HG03378 (cell line): ENCODE data around the gene NDUFA11.

Experiments
- ATAC-seq: cut with Tn5 transposase; IDR thresholded peaks from one replicate; pipeline ENCODE4 v1.9.1; 2021; ENCODE audit warnings: mild to moderate bottlenecking, moderate library complexity; ENCODE audit not compliant: unreplicated experiment

The NDUFA11 gene

GRCh38 chr19:5932609-5933262, 29.1 kb upstream of the NDUFA11 start:
- no peak for ATAC-seq

- ATAC-seq, result no peak
Measured at GRCh38 chr19:5932146-5932545, 28.6 kb upstream of the NDUFA11 start.

- ATAC-seq, result no peak
Measured at GRCh38 chr19:5931251-5931650, 27.7 kb upstream of the NDUFA11 start.

GRCh38 chr19:5929625-5930024, 26.0 kb upstream of the NDUFA11 start:
- no peak for ATAC-seq

GRCh38 chr19:5929179-5929578, 25.6 kb upstream of the NDUFA11 start:
- ATAC-seq, result no peak

GRCh38 chr19:5927441-5927821, 23.8 kb upstream of the NDUFA11 start:
- no peak for ATAC-seq

- ATAC-seq, result no peak
Measured at GRCh38 chr19:5926641-5927440, 23.3 kb upstream of the NDUFA11 start.

- ATAC-seq, result no peak
Measured at GRCh38 chr19:5925830-5926427, 22.3 kb upstream of the NDUFA11 start.

- ATAC-seq, result no peak
Measured at GRCh38 chr19:5923356-5923755, 19.8 kb upstream of the NDUFA11 start.

GRCh38 chr19:5922161-5922545, 18.6 kb upstream of the NDUFA11 start:
- ATAC-seq, result no peak

- no peak for ATAC-seq
Measured at GRCh38 chr19:5921516-5922160, 18.0 kb upstream of the NDUFA11 start.

GRCh38 chr19:5918463-5919079, 15.0 kb upstream of the NDUFA11 start:
- ATAC-seq, result no peak

GRCh38 chr19:5917431-5918107, 14.0 kb upstream of the NDUFA11 start:
- ATAC-seq, result no peak

- no peak for ATAC-seq
Measured at GRCh38 chr19:5916181-5916708, 12.7 kb upstream of the NDUFA11 start.

- ATAC-seq, result no peak
Measured at GRCh38 chr19:5915782-5916165, 12.2 kb upstream of the NDUFA11 start.

GRCh38 chr19:5914946-5915781, 11.6 kb upstream of the NDUFA11 start:
- no peak for ATAC-seq

GRCh38 chr19:5914358-5914774, 10.8 kb upstream of the NDUFA11 start:
- no peak for ATAC-seq

GRCh38 chr19:5913739-5914357, 10.3 kb upstream of the NDUFA11 start, which contains the start of gene CAPS:
CAPS (plus strand) TSS chr19:5914254; CDS start chr19:5914407, 153 bp downstream.
- ATAC-seq, result no peak

GRCh38 chr19:5911366-5911765, 7.8 kb upstream of the NDUFA11 start:
- ATAC-seq, result no peak
